Cardiac muscle cell (in vitro differentiated cells and primary cell): ENCODE data around the gene RAB34. TPM values are rescaled to one million over a fixed set of nuclear protein-coding genes. Genes with fewer than 3 reads are reported as not detected.

ENCODE experiments used
- DNase-seq, 2 donors: peaks; one replicate each; pipeline versions ENCODE4 v3.0.0 to v3.0.0-alpha.2; 2010 to 2017; ENCODE audit warnings: low read depth in 1 of 2, low spot score in 1 of 2
- H3K27ac ChIP-seq: fragments of 200-600 bp; sonication (generic); 2 replicates; pipeline ENCODE4 v1.5.1; 2016
- H3K27me3 ChIP-seq: fragments of 200-600 bp; sonication (generic); 2 replicates; pipeline ENCODE4 v1.6.0; 2016; ENCODE audit warnings: control low read depth
- H3K36me3 ChIP-seq: fragments of 200-600 bp; sonication (generic); 2 replicates; pipeline ENCODE4 v1.5.1; 2016; ENCODE audit warnings: control low read depth
- H3K4me1 ChIP-seq: fragments of 200-600 bp; sonication (generic); 2 replicates; pipeline ENCODE4 v1.8.1; 2017; ENCODE audit warnings: low read depth, mild to moderate bottlenecking, mixed run types
- H3K4me3 ChIP-seq: fragments of 200-600 bp; sonication (generic); 2 replicates; pipeline ENCODE4 v1.5.1; 2016; ENCODE audit warnings: mild to moderate bottlenecking
- H3K9me3 ChIP-seq: fragments of 200-600 bp; sonication (generic); 2 replicates; pipeline ENCODE4 v1.5.1; 2017; ENCODE audit warnings: low read depth, mild to moderate bottlenecking, control low read depth
- CTCF ChIP-seq: IDR thresholded peaks from 2 replicates; pipeline ENCODE4 v1.5.1; 2012; ENCODE audit warnings: low read depth, mild to moderate bottlenecking, low read length
- polyA plus RNA-seq: library from polyadenylated mRNA; unstranded; fragments of >200 nt; fragmentation: Nextera tagmentation; extraction: Ambion mirVana; gene quantifications from 2 replicates; pipeline ENCODE4 v1.2.1, GENCODE V29; 2016
- total RNA-seq: library from RNA; depleted of rRNA; stranded (reverse); fragments of >200 nt; gene quantifications from 2 replicates; pipeline ENCODE4 v1.2.3, GENCODE V29; 2016

The RAB34 gene
- total and polyA plus RNA-seq, 2 experiments from 2014 or later = 186 to 276 TPM

GRCh38 chr17:28747801-28748750 is 30.4 kb upstream of the RAB34 start:
- H3K27me3 ChIP-seq = no peaks in the 10 kb centered on the region
- H3K36me3 ChIP-seq = peaks cover 24% of the 10 kb centered on the region
- peaks cover 15% of the 10 kb centered on the region for H3K4me1 ChIP-seq
- no peaks in the 10 kb centered on the region for H3K9me3 ChIP-seq
- DNase-seq = no peak
- no peak for TF ChIP-seq CTCF
- no peak overlapping the region for H3K4me3 ChIP-seq
- peak overlapping the region; percentile 99 for H3K27ac ChIP-seq

GRCh38 chr17:28747051-28747691 is 29.5 kb upstream of the RAB34 start:
- Histone ChIP-seq H3K4me1 (peaks cover 15% of the 10 kb centered on the region), H3K9me3 (no peaks in the 10 kb centered on the region), H3K27me3 (no peaks in the 10 kb centered on the region), H3K36me3 (peaks cover 24% of the 10 kb centered on the region), H3K4me3 (no peak overlapping the region), H3K27ac (peak overlapping the region; percentile 99)
- no peak for TF ChIP-seq CTCF
- DNase-seq = no peak

GRCh38 chr17:28746611-28747050 is 29.0 kb upstream of the RAB34 start:
- no peak for TF ChIP-seq CTCF
- Histone ChIP-seq H3K27ac (peak overlapping the region; percentile 99), H3K9me3 (no peaks in the 10 kb centered on the region), H3K4me1 (peaks cover 15% of the 10 kb centered on the region), H3K27me3 (no peaks in the 10 kb centered on the region), H3K4me3 (no peak overlapping the region), H3K36me3 (peaks cover 24% of the 10 kb centered on the region)
- DNase-seq = no peak

- H3K27ac ChIP-seq = peak overlapping the region; percentile 99
- peaks cover 15% of the 10 kb centered on the region for H3K4me1 ChIP-seq
- H3K4me3 ChIP-seq = peak overlapping the region; percentile 88
- TF ChIP-seq CTCF = no peak
- no peaks in the 10 kb centered on the region for H3K27me3 ChIP-seq
- H3K9me3 ChIP-seq = no peaks in the 10 kb centered on the region
- peaks cover 24% of the 10 kb centered on the region for H3K36me3 ChIP-seq
- no peak for DNase-seq
Observed at GRCh38 chr17:28745786-28746411, 28.2 kb upstream of the RAB34 start.

- H3K36me3 ChIP-seq = peaks cover 24% of the 10 kb centered on the region
- no peaks in the 10 kb centered on the region for H3K27me3 ChIP-seq
- H3K4me1 ChIP-seq = peaks cover 15% of the 10 kb centered on the region
- peak; percentile 66 to 82 for DNase-seq
- no peak for TF ChIP-seq CTCF
- no peaks in the 10 kb centered on the region for H3K9me3 ChIP-seq
- peak overlapping the region; percentile 88 for H3K4me3 ChIP-seq
- peak overlapping the region; percentile 99 for H3K27ac ChIP-seq
Observed at GRCh38 chr17:28744972-28745785, 27.5 kb upstream of the RAB34 start.
